Heart left ventricle (tissue), 16 donors: Measurements from ENCODE around the gene SDR42E2. TPM values are rescaled to one million over a fixed set of nuclear protein-coding genes. Genes with fewer than 3 reads are reported as not detected.
"Not testable (repeated sequence)": the region's sequence is repeated elsewhere in the genome, so short reads cannot be mapped to it uniquely, and the experiment has no call there.

ENCODE experiments used
- ATAC-seq, 4 donors: fragments of 200-7000 bp; cut with Tn5 transposase; one replicate each; pipeline ENCODE4 v1.9.1; 2020 to 2022; ENCODE audit warnings: moderate library complexity in 4 of 4, mild to moderate bottlenecking in 3 of 4, moderate number of reproducible peaks in 1 of 4
- DNase-seq, 5 donors: peaks; one replicate each; pipeline ENCODE4 v3.0.0-alpha.2; 2020
- H3K27ac ChIP-seq, 12 donors: fragments of 200-600 bp; sonication (generic) in 4 of 12; one replicate each; pipeline versions ENCODE4 v1.5.0 to v1.8.0; 2016 to 2022; ENCODE audit warnings: mild to moderate bottlenecking in 2 of 12
- H3K27me3 ChIP-seq, 9 donors: fragments of 200-600 bp; sonication (generic) in 2 of 9; one replicate each; pipeline versions ENCODE4 v1.5.1 to v1.8.0; 2016 to 2022; ENCODE audit warnings: mild to moderate bottlenecking in 3 of 9
- H3K36me3 ChIP-seq, 9 donors: fragments of 200-600 bp; sonication (generic) in 2 of 9; one replicate each; pipeline versions ENCODE4 v1.5.0 to v1.8.0; 2018 to 2022; ENCODE audit warnings: mild to moderate bottlenecking in 2 of 9
- H3K4me1 ChIP-seq, 12 donors: fragments of 200-600 bp; sonication (generic) in 4 of 12; one replicate each; pipeline versions ENCODE4 v1.5.0 to v1.8.0; 2016 to 2022; ENCODE audit warnings: mild to moderate bottlenecking in 3 of 12
- H3K4me3 ChIP-seq, 12 donors: fragments of 200-600 bp; sonication (generic) in 4 of 12; one replicate each; pipeline versions ENCODE4 v1.5.0 to v1.8.0; 2017 to 2022; ENCODE audit warnings: mild to moderate bottlenecking in 9 of 12, moderate library complexity in 4 of 12
- H3K9me3 ChIP-seq, 12 donors: fragments of 200-600 bp; sonication (generic) in 4 of 12; one replicate each; pipeline versions ENCODE4 v1.5.0 to v1.8.0; 2016 to 2022; ENCODE audit warnings: mild to moderate bottlenecking in 1 of 12
- POLR2A ChIP-seq, 2 donors: fragments of 450-650 bp; IDR thresholded peaks; one replicate each; pipeline ENCODE4 v1.6.1; 2017; ENCODE audit warnings: antibody characterized with exemption in 2 of 2, mild to moderate bottlenecking in 2 of 2, moderate library complexity in 2 of 2
- WGBS, 4 donors: extraction: QIAGEN DNeasy Blood & Tissue Kit in 2 of 4; methylation state at CpG; one replicate each; pipeline versions ENCODE4 v1.1.5 to v1.1.7; 2013 to 2018; 5-methylcytosine and 5-hydroxymethylcytosine counted together
- intact Hi-C, 10 donors: fragments of 100-400 bp; cut with DNase I; formaldehyde crosslinking; loops; one replicate each; pipeline versions ENCODE4 v1.11.1 to v1.14.2; 2022
- polyA plus RNA-seq, 2 donors: library from polyadenylated mRNA; stranded (reverse); fragments of 200-250 nt; gene quantifications; one replicate each; pipeline ENCODE4 v1.2.3, GENCODE V29; 2013
- total RNA-seq, 9 donors: library from RNA; depleted of rRNA in 2 of 9; stranded (reverse); fragments of >200 nt in 2 of 9; fragmentation: NEBNext Ultra II Directional in 3 of 9; extraction: Animal tissue kit (Norgen Biotek cat#: 25700) in 3 of 9; gene quantifications; one replicate each; pipeline versions ENCODE4 v1.1.0 to v1.2.4, GENCODE V29; 2016 to 2023
- TF ChIP-seq, protein P1 (sequence below), 12 donors: fragments of 200-600 bp; sonication (generic) in 4 of 12; IDR thresholded peaks; one replicate each; pipeline versions ENCODE4 v1.5.0 to v1.8.0; 2018 to 2022; ENCODE audit warnings: antibody characterized with exemption in 12 of 12, mild to moderate bottlenecking in 5 of 12
- donor health status: ischemic (EF 13 %, LVEDD 7.1; RV severe dilation, severe dysfunction).
- donor health status: healthy with polysubstance abuse.
- donor health status: DM: no; HTN: yes; CAD: no.
- donor health status: DM: no; HTN: no; CAD: no.
- donor health status: ischemic (EF 25% LVEDD 6.9; RV normal size, moderate dysfunction).
- donor health status: ischemic (EF 25% LVEDD 5.7; RV mildly dilated, moderate dysfunction).
- donor health status: healthy.
- donor health status: DM: yes; HTN: yes; CAD: no.
- donor health status: ischemic (EF 35%, LVEDD 5.7; RV mildly dilated, moderate dysfunction).
- donor health status: nonischemic (EF 11% LVEDD 7.7; RV severe dilation, severe dysfunction).
- donor health status: DM: yes; HTN: yes; CAD: no.
- donor health status: PGD.
- donor health status: ischemic (EF 29% LVEDD 5.4; RV normal size, mild dysfunction).
- donor health status: nonischemic (EF 23%, LVEDD 6.1; RV moderate dilation, normal function).

The SDR42E2 gene
- total and polyA plus RNA-seq, 11 donors = not detected

DNA sequence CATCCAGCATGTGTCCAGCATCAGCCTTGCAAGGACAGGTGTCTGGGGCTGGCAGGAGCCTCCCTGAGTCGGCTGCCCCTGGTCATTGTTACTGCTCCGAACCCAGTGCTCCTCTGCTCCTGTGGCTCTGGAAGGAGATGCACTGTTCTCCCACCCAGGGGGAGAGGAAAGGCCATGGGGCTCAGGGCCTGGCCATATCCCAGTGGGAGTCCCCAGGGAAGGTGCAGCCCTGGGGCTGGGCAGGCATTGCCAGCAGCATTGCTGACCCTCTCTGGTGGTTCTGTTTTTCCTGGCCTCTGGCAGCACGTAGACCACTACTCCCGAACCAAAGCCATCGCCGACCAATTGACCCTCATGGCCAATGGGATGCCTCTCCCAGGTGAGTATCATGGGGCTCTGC is 9.6 kb downstream of the SDR42E2 start:
- Histone ChIP-seq H3K27me3 (no peaks in the 10 kb centered on the region), H3K27ac (no peak overlapping the region), H3K4me1 (no peaks in the 10 kb centered on the region), H3K4me3 (no peak overlapping the region), H3K9me3 (no peaks in the 10 kb centered on the region), H3K36me3 (no peaks in the 10 kb centered on the region)
- 86 to 90% (median 90%) methylated on average over 5 to 6 of the region's 6 CpGs for WGBS, 4 donors
- DNase-seq = peak in 1 of 5 donors; percentile 36
- TF ChIP-seq, protein P1, sequence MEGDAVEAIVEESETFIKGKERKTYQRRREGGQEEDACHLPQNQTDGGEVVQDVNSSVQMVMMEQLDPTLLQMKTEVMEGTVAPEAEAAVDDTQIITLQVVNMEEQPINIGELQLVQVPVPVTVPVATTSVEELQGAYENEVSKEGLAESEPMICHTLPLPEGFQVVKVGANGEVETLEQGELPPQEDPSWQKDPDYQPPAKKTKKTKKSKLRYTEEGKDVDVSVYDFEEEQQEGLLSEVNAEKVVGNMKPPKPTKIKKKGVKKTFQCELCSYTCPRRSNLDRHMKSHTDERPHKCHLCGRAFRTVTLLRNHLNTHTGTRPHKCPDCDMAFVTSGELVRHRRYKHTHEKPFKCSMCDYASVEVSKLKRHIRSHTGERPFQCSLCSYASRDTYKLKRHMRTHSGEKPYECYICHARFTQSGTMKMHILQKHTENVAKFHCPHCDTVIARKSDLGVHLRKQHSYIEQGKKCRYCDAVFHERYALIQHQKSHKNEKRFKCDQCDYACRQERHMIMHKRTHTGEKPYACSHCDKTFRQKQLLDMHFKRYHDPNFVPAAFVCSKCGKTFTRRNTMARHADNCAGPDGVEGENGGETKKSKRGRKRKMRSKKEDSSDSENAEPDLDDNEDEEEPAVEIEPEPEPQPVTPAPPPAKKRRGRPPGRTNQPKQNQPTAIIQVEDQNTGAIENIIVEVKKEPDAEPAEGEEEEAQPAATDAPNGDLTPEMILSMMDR (IDR thresholded peaks at IDR 0.05) = no peak
- no peak for TF ChIP-seq POLR2A (IDR thresholded peaks at IDR 0.05)
- no peak for ATAC-seq
- intact Hi-C loops = loop anchor here in 1 of 10 donors (10.0 kb wide), 1 partner anchor 77 kb away; the partner anchor contains the start of gene VWA3A

DNA sequence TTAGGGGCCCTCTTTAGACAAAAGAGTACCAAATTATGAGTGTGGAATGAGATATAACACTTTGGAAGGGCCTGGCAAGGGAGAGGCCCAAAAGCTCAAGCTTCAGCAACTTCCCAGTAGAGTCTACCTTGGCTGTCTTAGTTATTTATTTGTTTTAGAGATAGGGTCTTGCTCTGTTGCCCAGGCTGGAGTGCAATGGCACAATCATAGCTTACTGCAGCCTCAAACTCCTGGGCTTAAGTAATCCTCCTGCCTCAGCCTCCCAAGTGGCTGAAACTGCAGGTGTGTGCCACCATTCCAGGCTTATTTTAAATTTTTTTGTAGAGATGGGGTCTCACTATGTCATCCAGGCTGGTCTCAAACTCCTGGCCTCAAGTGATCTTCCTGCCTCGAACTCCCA is 10.3 kb downstream of the SDR42E2 start:
- not testable (repeated sequence) for H3K27ac ChIP-seq, H3K4me3 ChIP-seq, H3K36me3 ChIP-seq, H3K27me3 ChIP-seq, H3K9me3 ChIP-seq, H3K4me1 ChIP-seq, ATAC-seq
- intact Hi-C loops = loop anchor here in 1 of 10 donors (10.0 kb wide), 1 partner anchor 78 kb away; the partner anchor contains the start of gene VWA3A
- peak in 1 of 5 donors; percentile 1 for DNase-seq
- WGBS, 4 donors = 81 to 100% (median 93%) methylated on average over 1 of the region's 1 CpG

DNA sequence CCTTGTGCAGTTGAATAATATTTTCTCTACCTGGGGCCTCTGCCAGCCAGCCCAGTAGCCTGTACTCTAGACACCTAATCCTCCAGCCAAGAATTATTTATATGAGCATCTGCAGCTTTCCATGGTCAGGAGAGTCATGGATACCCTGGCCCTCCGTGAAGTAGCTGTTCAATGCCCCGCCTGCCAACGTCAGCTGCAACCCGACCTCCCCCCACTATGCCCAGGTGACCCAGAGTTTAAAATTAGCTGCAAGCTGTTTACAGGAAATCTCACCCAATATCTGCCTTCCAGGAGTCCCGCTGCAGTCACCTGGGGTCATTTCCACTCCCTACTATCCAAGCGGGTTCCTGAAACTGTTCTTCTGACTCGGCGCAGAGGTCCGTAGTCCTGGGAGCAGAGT is 12.3 kb downstream of the SDR42E2 start:
- Histone ChIP-seq H3K27me3 (no peaks in the 10 kb centered on the region), H3K9me3 (no peaks in the 10 kb centered on the region), H3K36me3 (no peaks in the 10 kb centered on the region), H3K4me1 (no peaks in the 10 kb centered on the region), H3K4me3 (no peak overlapping the region), H3K27ac (no peak overlapping the region)
- ATAC-seq = no peak
- peak in 1 of 5 donors; percentile 23 for DNase-seq
- 54 to 64% (median 59%) methylated on average over 9 of the region's 9 CpGs for WGBS, 4 donors
- no peak for TF ChIP-seq POLR2A (IDR thresholded peaks at IDR 0.05)
- TF ChIP-seq, protein P1 (IDR thresholded peaks at IDR 0.05) = no peak
- intact Hi-C loops = loop anchor here in 2 of 10 donors (5.0 to 10.0 kb wide), 2 partner anchors 67 to 80 kb away; partner anchors contain the start of gene VWA3A (in 1 of the 2)

DNA sequence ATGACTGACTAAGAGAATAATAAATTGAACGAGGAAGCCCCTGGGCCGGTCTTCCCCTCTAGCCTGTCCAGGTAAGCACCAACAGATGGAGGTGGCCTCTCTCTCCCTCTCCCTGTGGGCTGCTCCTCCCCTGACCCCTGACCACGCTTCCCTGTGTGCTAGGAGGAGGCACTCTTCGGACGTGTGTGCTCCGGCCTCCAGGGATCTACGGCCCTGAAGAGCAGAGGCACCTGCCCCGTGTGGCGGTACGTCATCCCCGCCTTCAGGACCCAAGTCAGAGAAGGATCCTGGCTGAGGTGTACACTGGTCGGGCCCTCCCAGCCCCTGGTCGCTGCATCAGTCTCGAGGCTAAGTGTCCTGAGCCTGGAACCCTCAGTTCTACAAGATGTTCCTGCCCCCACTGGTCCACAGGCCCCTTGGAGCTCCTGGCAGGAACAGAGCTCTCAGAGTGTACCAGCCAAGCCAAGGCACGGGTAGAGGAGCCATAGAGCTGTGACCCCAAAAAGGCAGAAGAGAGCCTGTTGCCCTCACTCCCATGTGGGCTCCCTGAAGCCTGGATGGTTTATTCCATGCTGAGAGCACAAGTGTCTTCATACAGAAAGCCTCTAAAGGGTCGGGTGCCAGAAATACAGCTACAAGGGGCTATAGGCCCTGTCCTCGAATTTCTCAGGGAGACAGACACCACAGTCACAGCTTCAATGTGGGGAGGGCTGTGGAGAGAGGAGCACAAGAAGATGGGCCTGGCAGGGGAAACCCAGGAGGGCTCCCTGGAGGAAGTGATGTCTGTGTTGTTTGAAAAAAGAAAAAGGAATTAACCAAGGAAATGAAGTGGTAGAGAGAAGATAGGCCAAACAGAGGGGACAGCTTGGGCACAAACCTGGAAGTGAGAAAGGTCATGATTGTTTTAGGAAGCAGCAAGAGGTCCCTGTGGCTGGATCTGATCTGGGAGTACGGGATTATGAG is 15.9 kb downstream of the SDR42E2 start:
- 79 to 84% (median 81%) methylated on average over 17 to 18 of the region's 18 CpGs for WGBS, 4 donors

More for the DNA sequence above, 15.9 kb downstream of the SDR42E2 start:
- no peak for TF ChIP-seq POLR2A (IDR thresholded peaks at IDR 0.05)
- TF ChIP-seq, protein P1 (IDR thresholded peaks at IDR 0.05) = no peak
- ATAC-seq = no peak
- intact Hi-C loops = loop anchor here in 2 of 10 donors (5.0 to 10.0 kb wide), 2 partner anchors 71 to 83 kb away; partner anchors contain the start of gene VWA3A (in 1 of the 2)
- DNase-seq = peak in 1 of 5 donors; percentile 35
- H3K9me3 ChIP-seq = no peaks in the 10 kb centered on the region
- no peaks in the 10 kb centered on the region for H3K4me1 ChIP-seq
- H3K4me3 ChIP-seq = no peak overlapping the region
- no peaks in the 10 kb centered on the region for H3K27me3 ChIP-seq
- no peaks in the 10 kb centered on the region for H3K36me3 ChIP-seq
- H3K27ac ChIP-seq = no peak overlapping the region
